GM21381 (cell line): ENCODE results near the gene ADIPOR2.

Experiments used
- ATAC-seq: cut with Tn5 transposase; IDR thresholded peaks from one replicate; pipeline ENCODE4 v1.9.1; 2021; ENCODE audit warnings: mild to moderate bottlenecking, moderate library complexity; ENCODE audit not compliant: unreplicated experiment

The ADIPOR2 gene

DNA sequence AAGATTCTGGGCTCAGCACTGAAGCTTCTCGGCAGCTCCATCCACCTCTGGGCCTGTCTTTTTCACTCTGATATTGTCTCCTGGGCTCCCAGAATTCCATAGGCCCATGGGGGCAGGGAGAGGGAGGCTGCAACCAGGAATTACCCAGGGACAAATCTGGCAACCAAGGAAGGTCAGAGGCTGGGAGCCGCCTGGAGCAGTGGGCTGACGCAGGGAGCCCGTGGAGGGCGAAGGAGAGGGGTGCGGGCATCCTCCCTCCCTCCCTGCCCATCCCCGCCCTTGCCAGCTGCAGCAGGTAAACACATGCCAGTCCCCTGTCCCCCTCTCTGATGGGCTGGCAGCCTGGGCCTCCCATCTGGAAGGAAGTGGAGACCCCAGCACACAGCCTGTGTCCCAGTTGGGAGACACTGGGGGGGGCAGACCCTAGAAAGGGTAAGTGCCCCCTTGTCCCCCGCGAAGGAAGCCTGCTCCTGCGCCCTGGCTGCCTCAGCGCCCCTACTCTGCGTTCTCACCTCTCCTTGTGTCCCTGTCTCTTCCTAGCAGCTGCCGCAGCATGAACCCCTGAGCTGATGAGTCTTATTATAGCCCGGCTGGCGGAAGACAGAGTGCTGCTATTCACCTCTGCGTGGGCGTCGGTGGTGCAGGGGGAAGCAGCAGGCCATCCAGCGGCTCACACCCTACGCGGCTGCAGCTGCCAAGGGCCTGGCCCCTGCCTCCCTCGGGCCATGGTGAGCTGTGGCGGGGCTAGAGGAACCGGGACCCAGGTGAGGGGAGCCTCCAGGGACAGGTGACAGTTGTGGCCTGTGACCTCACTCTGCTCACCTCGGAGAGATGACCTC lies 136.2 kb downstream of the ADIPOR2 start:
- ATAC-seq: no peak

DNA sequence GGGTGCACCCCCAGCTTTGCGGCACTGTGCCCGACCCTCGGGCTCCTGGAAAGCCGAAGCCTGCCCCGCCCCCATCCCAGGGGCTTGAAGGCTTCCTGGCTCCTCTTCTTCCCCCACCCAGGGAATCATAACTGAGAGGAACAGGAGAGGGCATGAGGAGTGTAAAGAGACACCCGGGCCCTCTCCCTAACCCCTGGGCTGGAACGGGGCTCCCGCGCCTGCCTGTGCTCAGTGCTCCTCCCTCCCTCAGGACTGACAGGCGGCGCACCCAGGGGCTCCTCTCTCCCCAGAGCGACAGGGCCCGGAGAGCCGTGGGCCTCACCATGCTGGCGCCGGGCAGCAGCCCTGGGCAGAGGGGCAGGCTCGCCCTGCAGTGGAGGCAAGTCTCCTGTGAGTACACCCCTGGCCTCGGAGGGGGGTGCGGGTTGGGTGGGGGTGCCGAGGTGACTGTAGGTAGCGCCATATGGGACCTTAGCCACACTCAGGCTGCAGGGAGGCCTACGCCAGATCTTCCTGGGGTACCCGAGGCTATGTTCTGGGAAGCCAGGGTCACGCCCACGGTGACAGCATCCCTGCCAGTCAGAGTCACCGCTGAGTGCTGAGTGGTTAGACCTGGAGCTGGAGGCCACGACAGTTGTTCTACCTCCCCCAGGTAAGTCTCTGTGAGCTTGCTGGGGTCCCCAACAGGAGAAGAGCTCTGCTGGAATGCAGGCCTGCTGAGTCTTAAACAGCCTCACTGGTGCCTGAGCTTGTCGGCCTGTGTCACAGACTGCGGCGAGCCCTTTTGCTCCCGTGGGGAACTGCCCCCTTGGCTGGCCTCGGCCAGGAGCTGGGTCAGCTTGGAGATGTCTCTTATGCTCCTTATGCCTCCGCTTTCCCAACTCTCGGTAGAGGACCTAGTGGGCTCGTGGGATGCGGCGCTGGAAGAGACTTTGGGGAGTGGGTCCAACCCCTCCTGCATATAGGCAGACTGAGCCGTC lies 137.2 kb downstream of the ADIPOR2 start:
- no peak for ATAC-seq

DNA sequence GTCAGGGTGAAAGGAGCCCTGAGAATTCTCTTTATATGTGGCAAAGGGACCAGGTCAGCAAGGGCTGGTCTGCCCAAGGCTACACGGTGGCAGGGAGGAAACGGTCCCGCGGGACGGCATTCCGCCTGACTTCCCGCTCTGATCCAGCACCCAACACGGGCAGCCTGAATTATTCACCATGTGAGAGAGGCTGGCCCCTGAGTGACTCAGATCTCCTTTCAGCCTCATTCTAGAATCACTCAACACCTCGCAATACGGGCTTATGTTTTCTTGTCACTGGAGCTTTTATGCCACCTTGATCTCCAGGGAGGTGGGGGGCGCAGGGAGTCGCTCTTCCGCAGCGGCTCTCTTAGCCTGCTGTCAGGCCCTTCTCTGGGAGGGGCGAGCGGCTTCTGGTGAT lies 138.0 kb downstream of the ADIPOR2 start:
- ATAC-seq: no peak

DNA sequence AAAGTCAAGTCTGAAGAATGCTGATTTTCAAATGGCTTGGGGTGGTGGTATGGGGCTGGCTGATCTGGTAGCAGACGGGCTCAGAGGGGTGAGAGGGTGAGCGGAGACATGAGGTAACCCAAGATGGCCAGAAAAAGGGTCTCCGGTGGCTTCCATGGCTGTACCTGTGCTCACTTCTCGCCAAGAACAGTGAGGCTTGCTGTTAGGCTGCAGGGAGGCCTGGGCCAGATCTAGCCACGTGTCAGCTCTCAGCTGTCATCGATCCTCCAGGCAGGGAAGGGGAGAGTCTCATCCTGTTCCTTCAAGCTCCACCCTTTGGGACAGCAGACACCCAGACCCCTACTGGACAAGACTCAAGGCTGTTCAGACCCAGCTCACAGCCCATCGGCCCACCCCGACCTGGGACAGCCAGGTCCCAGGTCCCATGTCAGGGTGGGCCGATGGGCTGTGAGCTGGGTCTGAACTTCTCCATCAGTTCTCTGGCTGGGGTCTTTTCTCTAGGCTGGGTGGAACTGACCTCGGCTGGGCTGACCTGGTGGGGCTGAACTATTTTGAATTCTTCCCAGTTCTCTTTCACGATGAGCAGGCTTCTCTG lies 138.5 kb downstream of the ADIPOR2 start:
- no peak for ATAC-seq

DNA sequence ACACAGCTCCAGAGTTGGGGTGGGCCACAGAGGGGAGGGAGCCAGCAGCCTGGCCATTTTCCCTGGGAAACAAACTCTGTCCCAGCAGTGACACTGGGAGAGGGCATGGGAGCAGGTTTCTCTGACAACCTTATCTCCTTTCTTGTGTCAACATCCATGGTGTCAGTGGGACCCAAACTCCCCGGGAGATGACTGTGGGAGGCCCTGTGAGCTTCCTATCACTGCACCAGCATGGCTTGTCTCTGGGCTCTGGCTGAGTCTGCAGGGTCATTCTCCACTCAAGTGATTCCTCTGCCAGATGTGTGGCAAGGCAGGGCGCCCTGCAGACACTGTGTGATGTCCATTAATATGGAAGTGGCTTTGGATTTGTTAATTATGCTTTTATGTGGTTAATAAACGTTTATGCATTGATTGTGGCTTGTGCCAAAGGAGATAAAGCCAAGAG lies 139.6 kb downstream of the ADIPOR2 start:
- no peak for ATAC-seq

DNA sequence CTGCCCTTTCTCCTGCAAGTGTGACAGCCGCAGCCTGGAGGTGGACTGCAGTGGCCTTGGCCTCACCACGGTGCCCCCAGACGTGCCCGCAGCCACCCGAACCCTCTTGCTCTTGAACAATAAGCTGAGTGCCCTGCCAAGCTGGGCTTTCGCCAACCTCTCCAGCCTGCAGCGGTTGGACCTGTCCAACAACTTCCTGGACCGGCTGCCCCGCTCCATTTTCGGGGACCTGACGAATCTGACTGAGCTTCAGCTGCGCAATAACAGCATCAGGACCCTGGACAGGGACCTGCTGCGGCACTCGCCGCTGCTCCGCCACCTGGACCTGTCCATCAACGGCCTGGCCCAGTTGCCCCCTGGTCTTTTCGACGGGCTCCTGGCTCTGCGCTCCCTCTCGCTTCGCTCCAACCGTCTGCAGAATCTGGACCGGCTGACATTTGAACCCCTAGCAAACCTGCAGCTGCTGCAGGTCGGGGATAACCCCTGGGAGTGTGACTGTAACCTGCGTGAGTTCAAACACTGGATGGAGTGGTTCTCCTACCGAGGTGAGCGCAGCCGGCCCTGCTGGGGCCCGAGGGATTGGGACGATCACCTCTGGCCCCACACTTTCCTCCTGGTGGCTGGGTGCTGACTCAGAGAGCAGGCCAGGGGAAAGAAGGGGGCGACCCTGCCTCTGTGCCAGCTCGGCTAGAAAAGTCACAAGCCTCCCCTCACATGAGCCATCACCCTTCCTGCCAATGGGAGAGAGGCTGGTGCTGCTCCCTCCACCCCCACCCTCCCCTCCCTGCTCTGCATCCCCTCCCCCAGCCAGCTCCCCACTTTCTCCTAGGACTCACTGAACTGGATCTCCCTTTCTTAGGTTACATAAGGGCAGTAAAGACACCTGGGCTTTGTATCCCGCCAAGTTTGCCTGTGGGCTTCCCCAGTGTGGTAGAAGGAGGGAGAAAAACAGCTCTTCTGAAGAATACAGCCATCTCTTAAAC lies 140.4 kb downstream of the ADIPOR2 start:
- ATAC-seq: no peak

DNA sequence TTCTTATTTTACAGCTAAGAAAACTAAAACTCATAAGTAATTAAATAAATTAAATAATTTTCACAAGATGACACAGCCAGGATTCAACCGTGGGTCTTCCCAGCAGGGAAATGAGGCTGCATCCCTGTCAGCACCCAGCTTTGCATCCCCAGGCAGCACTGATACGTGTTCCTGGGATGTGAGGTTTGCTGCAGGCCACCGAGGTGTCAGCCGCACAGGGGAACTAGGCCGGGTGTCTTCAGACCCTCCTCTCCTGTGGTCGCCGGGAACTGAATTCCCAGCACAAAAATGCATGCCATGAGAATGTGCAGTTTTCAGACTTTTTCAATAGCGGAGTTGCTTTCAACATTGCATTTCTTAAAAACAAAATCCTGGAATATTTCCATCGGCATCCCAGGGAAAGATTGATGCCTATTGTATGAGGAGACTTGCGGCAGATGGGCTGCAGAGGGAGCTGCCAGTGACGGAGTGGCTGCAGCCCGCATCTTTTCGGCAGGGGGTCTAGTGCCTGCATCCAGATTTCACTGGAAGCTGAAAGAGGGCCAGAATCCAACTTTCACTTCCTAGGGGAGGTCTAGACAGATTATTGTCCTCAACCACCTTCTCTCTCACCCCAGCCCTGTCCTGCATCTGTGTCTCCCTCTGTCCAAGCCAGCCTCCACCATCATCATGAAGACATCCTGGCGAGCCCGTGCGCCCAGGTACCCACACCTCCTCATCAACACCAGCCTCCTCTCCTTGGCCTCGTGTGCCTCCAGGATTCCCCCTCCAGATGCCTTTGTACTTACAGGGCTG lies 142.1 kb downstream of the ADIPOR2 start:
- no peak for ATAC-seq

DNA sequence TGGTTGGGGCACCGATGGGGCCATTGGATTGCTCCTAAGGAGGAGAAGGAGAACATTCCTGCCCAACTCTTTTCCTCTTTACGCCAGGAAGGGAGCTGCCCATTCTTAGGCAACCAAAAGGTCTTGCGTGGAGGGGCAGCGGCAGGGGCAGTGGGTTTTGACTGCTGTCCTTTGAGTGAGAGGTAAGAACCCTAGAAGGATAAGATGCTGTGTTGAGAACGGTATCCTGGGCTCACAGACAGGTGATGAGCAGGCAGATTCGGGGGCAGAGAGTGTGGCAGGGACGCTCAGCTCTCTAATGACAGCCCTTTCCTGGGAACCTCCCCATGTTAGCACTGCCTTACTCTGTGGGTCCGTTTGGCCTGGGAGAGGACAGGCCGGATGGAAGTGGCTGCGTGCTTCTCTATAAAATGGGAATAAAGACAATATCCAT lies 142.7 kb downstream of the ADIPOR2 start:
- no peak for ATAC-seq

DNA sequence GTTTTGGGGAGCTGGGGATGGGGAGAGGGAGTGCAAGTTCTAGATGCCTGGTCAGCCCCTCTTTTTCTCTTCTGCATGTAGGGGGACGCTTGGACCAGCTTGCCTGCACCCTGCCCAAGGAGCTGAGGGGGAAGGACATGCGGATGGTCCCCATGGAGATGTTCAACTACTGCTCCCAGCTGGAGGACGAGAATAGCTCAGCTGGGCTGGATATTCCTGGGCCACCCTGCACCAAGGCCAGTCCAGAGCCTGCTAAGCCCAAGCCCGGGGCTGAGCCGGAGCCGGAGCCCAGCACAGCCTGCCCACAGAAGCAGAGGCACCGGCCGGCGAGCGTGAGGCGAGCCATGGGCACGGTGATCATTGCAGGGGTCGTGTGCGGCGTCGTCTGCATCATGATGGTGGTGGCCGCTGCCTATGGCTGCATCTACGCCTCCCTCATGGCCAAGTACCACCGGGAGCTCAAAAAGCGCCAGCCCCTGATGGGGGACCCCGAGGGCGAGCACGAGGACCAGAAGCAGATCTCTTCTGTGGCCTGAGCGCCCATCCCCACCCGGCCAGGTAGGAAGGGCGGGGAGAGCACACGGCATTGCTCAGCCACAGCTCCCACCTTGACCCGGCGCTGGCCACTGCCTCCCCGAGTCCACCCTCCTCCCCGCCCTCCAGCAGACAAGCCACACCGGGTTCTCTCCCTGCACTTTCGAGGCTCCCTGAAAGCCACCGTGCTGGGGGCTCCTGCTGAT lies 143.5 kb downstream of the ADIPOR2 start:
- ATAC-seq: no peak

DNA sequence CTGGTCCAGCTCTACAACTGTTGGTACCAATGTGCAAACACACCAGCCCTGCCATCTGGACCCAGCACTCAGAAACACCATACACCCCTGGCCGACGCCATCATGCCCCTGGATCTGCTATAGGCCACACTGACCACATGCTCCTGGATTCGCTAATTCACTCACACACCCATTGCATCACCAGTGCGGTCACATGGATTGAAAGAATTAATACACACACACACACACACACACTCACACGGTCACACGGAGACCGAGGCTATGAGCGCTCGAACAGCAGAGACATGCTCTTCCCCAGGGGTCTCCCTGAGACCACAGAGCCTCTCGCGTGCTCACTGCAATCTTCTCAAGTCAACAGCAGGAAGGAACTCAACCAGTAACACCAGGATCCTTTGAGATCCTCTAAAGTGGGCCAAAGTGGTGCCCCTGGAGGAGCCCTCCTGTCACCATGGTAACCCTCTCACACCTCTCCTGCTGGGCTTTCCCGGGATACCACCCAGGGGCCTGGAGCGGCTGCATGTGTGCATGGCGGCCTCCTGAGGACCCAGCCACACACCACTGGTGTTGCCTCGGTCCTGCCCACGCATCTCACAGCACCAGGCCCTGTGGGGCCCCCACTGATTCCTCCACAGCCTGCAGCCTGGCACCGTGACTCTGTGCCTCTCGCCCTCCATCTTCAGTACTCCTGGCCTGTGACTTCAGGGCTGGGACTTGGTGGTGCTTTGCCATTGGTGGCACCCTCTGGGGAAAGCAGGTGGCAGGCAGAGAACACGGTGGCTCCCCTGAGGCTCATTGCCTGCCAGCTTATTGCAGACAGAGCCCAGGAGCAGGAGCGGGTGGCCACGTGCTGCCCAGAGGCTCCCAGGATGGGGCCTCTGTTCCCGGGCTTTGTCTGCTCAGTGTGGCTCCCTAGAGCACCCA lies 144.6 kb downstream of the ADIPOR2 start:
- no peak for ATAC-seq

DNA sequence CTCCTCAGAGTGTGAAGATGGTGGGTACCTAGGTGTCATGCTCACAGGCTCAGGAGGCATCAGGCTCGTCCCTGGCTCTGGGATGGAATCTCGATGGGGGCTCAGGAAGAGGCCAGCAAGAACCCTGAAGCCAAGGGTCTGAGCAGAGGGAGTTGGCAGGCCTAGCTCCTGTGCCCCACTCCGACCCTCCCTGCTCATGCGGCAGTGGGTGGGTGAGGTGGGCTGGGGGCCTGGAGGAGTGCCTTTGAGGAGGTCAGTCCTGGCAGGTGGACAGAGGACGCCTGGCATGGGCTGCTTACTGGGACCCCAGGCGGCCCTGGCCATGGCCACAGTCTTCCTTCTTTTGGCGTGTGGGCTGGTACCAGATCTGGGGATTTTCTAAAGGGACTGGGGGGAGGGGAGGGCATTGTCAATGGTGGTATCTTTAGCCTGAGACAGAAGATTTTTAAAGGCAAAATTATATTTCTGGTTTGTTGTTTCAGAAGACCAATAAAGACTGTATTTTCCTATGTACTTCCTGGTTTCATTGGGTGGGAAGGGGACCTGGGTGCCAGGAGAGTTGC lies 145.5 kb downstream of the ADIPOR2 start:
- no peak for ATAC-seq

DNA sequence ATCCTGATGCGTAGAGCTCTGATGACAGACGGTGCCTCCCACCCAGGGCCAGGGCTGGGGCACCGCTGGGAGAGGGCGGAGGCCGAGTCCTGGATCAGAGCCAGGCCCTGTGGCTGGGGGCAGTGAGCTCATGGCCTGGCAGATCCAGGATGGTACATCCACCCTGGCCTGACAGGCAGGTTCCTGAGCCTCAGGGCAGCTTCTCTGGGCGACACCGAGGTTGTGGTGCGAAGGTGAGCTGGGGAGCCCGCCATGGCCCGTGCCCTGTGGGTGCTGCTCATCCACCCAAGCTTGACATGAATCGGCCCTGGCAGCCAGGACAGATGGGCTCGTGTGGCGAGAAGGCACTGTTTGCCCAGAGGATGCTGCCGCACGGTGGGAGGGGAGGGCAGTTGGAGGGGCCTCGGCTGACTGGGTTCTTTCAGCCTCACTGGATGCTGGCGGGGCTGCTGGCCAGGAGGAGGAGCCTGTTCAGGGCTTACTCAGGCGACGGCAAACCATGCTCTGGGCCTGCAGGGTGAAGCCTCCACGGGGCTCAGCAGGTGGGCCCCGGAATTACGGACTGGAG lies 146.1 kb downstream of the ADIPOR2 start:
- ATAC-seq: no peak

DNA sequence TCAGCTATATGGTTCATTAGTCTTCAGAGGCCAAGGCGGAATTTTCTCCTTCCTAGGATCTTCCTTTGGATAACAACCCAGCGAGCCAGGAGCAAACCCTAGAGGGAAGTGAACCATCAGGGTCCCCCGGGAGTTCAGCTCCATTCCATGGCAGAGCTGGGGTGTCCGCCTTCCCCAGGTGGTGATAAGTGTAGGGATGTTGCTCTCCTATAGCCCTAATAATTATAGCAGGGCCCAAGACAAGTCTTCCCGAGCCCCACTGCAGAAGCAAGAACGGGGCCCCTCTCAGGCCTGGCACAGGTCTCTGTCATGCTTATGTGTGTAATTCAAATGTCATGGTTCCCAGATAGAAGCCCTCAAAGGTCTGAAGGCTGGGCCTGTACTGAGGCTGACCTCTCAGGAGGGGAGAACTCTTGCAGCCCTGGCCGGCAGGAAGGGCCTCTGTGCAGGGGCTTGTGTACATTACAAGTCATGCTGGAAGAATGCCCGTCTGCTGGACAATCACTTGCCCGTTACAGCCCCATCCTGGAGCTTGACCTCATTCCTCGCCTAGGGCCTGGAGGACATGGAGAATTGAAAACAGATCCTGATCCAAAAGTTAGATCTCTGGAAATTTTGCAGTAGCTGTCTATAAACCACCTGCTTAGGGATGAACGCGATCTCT lies 146.8 kb downstream of the ADIPOR2 start:
- ATAC-seq: no peak
